IMR-90 (cell line): ENCODE measurements around the gene SSTR4. TPM values are rescaled to one million over a fixed set of nuclear protein-coding genes. Genes with fewer than 3 reads are reported as not detected.
A peak's percentile ranks its signal among the peaks of the same experiment; 100 is the strongest.

Experiments used
- ATAC-seq: fragments of 200-7000 bp; cut with Tn5 transposase; 2 replicates; pipeline ENCODE4 v1.9.1; 2020; ENCODE audit warnings: low read depth, mild to moderate bottlenecking, moderate library complexity
- BruUV-seq: library from RNA; stranded (reverse); fragments of 400-500 nt; replicated peaks from 2 replicates; lab custom pipeline; 2021; lab: Mats Ljungman, UMichigan
- CTCF ChIA-PET: fragments of 300-600 bp; formaldehyde crosslinking; extraction: SDS; loops from one replicate; lab custom pipeline; 2021; ENCODE audit warnings: antibody characterized with exemption; lab: Yijun Ruan, JAX
- POLR2A ChIA-PET: fragments of 300-600 bp; sonication (Branson Sonifier 250); formaldehyde crosslinking; loops from one replicate; lab custom pipeline; 2022; ENCODE audit warnings: antibody characterized with exemption; ENCODE audit not compliant: unreplicated experiment; lab: Charles Lee
- DNase-seq: peaks from one replicate; pipeline ENCODE4 v3.0.0; 2013
- H2AFZ ChIP-seq: replicated peaks from 2 replicates; pipeline ENCODE3; 2013; ENCODE audit warnings: low read length, mild to moderate bottlenecking; ENCODE audit not compliant: poor library complexity
- H2AK5ac ChIP-seq: 2 replicates; pipeline ENCODE4 v1.6.1; 2013; ENCODE audit warnings: low read depth, low read length, inconsistent platforms
- H2AK9ac ChIP-seq: replicated peaks from 2 replicates; pipeline ENCODE3; 2013; ENCODE audit warnings: mild to moderate bottlenecking, low read depth, low read length, moderate library complexity; ENCODE audit not compliant: poor library complexity
- H2BK120ac ChIP-seq: 2 replicates; pipeline ENCODE4 v1.6.1; 2013; ENCODE audit warnings: low read depth, low read length, inconsistent platforms
- H2BK15ac ChIP-seq: 3 replicates; pipeline ENCODE4 v1.6.1; 2013; ENCODE audit warnings: low read depth, low read length, inconsistent platforms
- H2BK20ac ChIP-seq: 2 replicates; pipeline ENCODE4 v1.6.1; 2013; ENCODE audit warnings: low read depth, mild to moderate bottlenecking, inconsistent platforms, low read length, moderate library complexity
- H2BK5ac ChIP-seq: 2 replicates; pipeline ENCODE4 v1.6.1; 2013; ENCODE audit warnings: mild to moderate bottlenecking, low read depth, low read length, inconsistent platforms; ENCODE audit not compliant: poor library complexity, severe bottlenecking
- H3K14ac ChIP-seq: replicated peaks from 2 replicates; pipeline ENCODE4 v1.6.1; 2013; ENCODE audit warnings: low read depth, low read length, inconsistent platforms
- H3K18ac ChIP-seq: 2 replicates; pipeline ENCODE4 v1.6.1; 2013; ENCODE audit warnings: low read depth, low read length, control low read depth
- H3K23ac ChIP-seq: 2 replicates; pipeline ENCODE4 v1.6.1; 2013; ENCODE audit warnings: low read depth, low read length, inconsistent platforms
- H3K27ac ChIP-seq: 2 replicates; pipeline ENCODE4 v1.5.1; 2013; ENCODE audit warnings: mild to moderate bottlenecking, control low read depth, low read length; ENCODE audit not compliant: insufficient read depth
- H3K27me3 ChIP-seq: 2 replicates; pipeline ENCODE4 v1.6.1; 2013; ENCODE audit warnings: low read length; ENCODE audit not compliant: control insufficient read depth, insufficient read depth
- H3K36me3 ChIP-seq: 2 replicates; pipeline ENCODE4 v1.6.1; 2013; ENCODE audit warnings: low read length, mixed read lengths; ENCODE audit not compliant: control insufficient read depth, insufficient read depth
- H3K4ac ChIP-seq: 2 replicates; pipeline ENCODE4 v1.6.1; 2013; ENCODE audit warnings: low read depth, low read length, inconsistent platforms
- H3K4me1 ChIP-seq: 2 replicates; pipeline ENCODE4 v1.6.1; 2013; ENCODE audit warnings: low read length, mixed read lengths; ENCODE audit not compliant: control insufficient read depth, insufficient read depth
- H3K4me2 ChIP-seq: 2 replicates; pipeline ENCODE4 v1.6.1; 2013; ENCODE audit warnings: low read depth, mild to moderate bottlenecking, control low read depth, low read length, moderate library complexity
- H3K4me3 ChIP-seq: 2 replicates; pipeline ENCODE4 v1.5.1; 2013; ENCODE audit warnings: low read depth, mild to moderate bottlenecking, control low read depth, low read length, moderate library complexity; ENCODE audit not compliant: insufficient read depth
- H3K56ac ChIP-seq: 2 replicates; pipeline ENCODE4 v1.6.1; 2013; ENCODE audit warnings: low read length, inconsistent platforms; ENCODE audit not compliant: insufficient read depth; ENCODE audit errors: extremely low read depth
- H3K79me1 ChIP-seq, 2 experiments: 2 replicates each; pipeline ENCODE4 v1.6.1; 2013; ENCODE audit warnings: low read length in 2 of 2, inconsistent platforms in 1 of 2, low read depth in 1 of 2
- H3K9ac ChIP-seq: 2 replicates; pipeline ENCODE4 v1.6.1; 2013; ENCODE audit warnings: low read depth, low read length, control low read depth
- H3K9me1 ChIP-seq: 2 replicates; pipeline ENCODE4 v1.6.1; 2013; ENCODE audit warnings: low read length, inconsistent platforms; ENCODE audit not compliant: insufficient read depth
- H3K9me3 ChIP-seq: 2 replicates; pipeline ENCODE4 v1.6.1; 2013; ENCODE audit warnings: low read length; ENCODE audit not compliant: control insufficient read depth, insufficient read depth
- H4K20me1 ChIP-seq: 2 replicates; pipeline ENCODE4 v1.6.1; 2013; ENCODE audit warnings: low read length, inconsistent platforms; ENCODE audit not compliant: insufficient read depth
- H4K5ac ChIP-seq: 2 replicates; pipeline ENCODE4 v1.6.1; 2013; ENCODE audit warnings: mild to moderate bottlenecking, low read depth, low read length, control low read depth
- H4K8ac ChIP-seq, 2 experiments: 2 replicates each; pipeline ENCODE4 v1.6.1; 2013; ENCODE audit warnings: low read depth in 2 of 2, low read length in 2 of 2, control low read depth in 1 of 2, inconsistent platforms in 1 of 2
- H4K91ac ChIP-seq: 2 replicates; pipeline ENCODE4 v1.6.1; 2013; ENCODE audit warnings: low read depth, low read length, inconsistent platforms; ENCODE audit not compliant: insufficient read depth
- MAFK ChIP-seq: IDR thresholded peaks from 2 replicates; pipeline ENCODE4 v1.6.1; 2012; ENCODE audit warnings: low read depth, low read length, improper control_type of control experiment
- WGBS, 2 experiments: methylation state at CpG; one replicate each; pipeline versions ENCODE4 v1.1.5 to v1.1.7; 2013; ENCODE audit warnings: missing lambda C conversion rate in 2 of 2; ENCODE audit not compliant: insufficient read length in 1 of 2; ENCODE audit errors: extremely low coverage in 2 of 2; 5-methylcytosine and 5-hydroxymethylcytosine counted together
- dilution Hi-C: fragments of 300-500 bp; cut with HindIII; formaldehyde crosslinking; loops from one replicate; pipeline ENCODE4 v1.14.3; 2018; ENCODE audit warnings: low sequenced_read_pairs; ENCODE audit not compliant: unreplicated experiment
- in situ Hi-C: fragments of 300-500 bp; cut with MboI; formaldehyde crosslinking; loops from 3 replicates; pipeline ENCODE4 v1.14.3; 2019; ENCODE audit warnings: low sequenced_read_pairs, inconsistent platforms, mixed read lengths
- intact Hi-C: fragments of 100-400 bp; cut with micrococcal nuclease; formaldehyde crosslinking; loops from 2 replicates; pipeline ENCODE4 v1.10.0; 2022
- polyA plus RNA-seq, 3 experiments: library from polyadenylated mRNA; depleted of rRNA; stranded (reverse); fragments of >200 nt; gene quantifications; 2 replicates each; pipeline ENCODE4 v1.2.3, GENCODE V29; 2012; ENCODE audit warnings: low replicate concordance in 1 of 3
- total RNA-seq: library from RNA; depleted of rRNA; stranded (reverse); fragments of >200 nt; gene quantifications from 2 replicates; pipeline ENCODE4 v1.2.3, GENCODE V29; 2012

The SSTR4 gene
- total and polyA plus RNA-seq, 2 of the 4 experiments (the other 2 are of a cell fraction): not detected

DNA sequence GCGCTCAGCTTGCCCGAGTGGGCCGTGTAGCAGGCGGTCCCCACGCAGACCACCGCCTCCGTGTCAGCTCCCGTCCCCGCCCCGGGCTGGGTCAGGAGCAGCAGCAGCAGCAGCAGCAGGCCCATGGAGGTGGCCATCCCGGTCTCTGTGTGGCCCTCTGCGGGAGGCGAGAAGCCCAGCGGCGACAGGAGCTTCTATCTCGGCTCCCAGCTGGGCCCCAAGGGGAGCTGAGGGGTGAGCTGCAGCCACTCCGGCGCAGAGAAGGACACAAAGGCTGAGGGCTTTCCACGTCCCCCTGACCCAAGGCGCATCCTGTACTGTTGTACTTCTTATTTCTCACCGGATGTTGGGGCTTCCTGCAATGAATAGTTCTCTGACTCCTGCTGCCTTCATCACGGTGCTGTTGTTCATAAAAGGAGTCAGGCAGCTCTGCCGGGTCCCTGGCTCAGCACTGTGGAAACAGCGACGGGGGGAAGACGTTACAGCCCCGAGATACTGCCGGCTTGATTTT lies 51.0 kb downstream of the SSTR4 start, which contains the start of gene CD93:
CD93 (minus strand) TSS at position 269 of the 511 bp plus-strand sequence; CDS start at position 137, 132 bp downstream.
- H2AFZ ChIP-seq: peak within 1 kb of the TSS; percentile 67
- peaks cover 31% of the 10 kb centered on the region for H3K27me3 ChIP-seq
- H3K18ac ChIP-seq: no peak within 1 kb of the TSS
- WGBS, 2 experiments: 72% methylated on average over 11 of the region's 28 CpGs; no CpG with 5 or more reads in 1 of the 2 experiments
- no peak within 1 kb of the TSS for H2AK5ac ChIP-seq
- no peak within 1 kb of the TSS for H3K23ac ChIP-seq
- in situ Hi-C loops (loop anchor here (25.0 kb wide), 1 partner anchor 101 kb away; no protein-coding TSS in a partner anchor), dilution Hi-C loops (no loop called here), intact Hi-C loops (no loop called here)
- TF ChIP-seq MAFK: no peak
- H2AK9ac ChIP-seq: no peak within 1 kb of the TSS
- H3K9ac ChIP-seq: no peak within 1 kb of the TSS
- no peak within 1 kb of the TSS for H4K5ac ChIP-seq
- no peak within 1 kb of the TSS for H3K27ac ChIP-seq
- no peaks in the 10 kb centered on the region for H3K79me1 ChIP-seq
- no peaks in the 10 kb centered on the region for H3K9me3 ChIP-seq
- no peak for ATAC-seq
- ChIA-PET CTCF (no interaction called here), POLR2A (no interaction called here)
- no peak within 1 kb of the TSS for H4K8ac ChIP-seq
- H3K4me2 ChIP-seq: no peak within 1 kb of the TSS
- H4K91ac ChIP-seq: no peak within 1 kb of the TSS
- DNase-seq: peak; percentile 10
- no peaks in the 10 kb centered on the region for H3K4me1 ChIP-seq
- no peak within 1 kb of the TSS for H2BK5ac ChIP-seq
- H4K20me1 ChIP-seq: no peaks in the 10 kb centered on the region
- no peak within 1 kb of the TSS for H2BK120ac ChIP-seq
- H2BK20ac ChIP-seq: no peak within 1 kb of the TSS
- H3K4ac ChIP-seq: no peak within 1 kb of the TSS
- H2BK15ac ChIP-seq: no peak within 1 kb of the TSS
- no TSS peak for BruUV-seq
- H3K9me1 ChIP-seq: no peaks in the 10 kb centered on the region
- H3K4me3 ChIP-seq: no peak within 1 kb of the TSS
- no peak within 1 kb of the TSS for H3K56ac ChIP-seq
- no peak within 1 kb of the TSS for H3K14ac ChIP-seq
- H3K36me3 ChIP-seq: no peaks in the 10 kb centered on the region
